ENCODE results near the gene CDC42EP2. TPM values are rescaled to one million over a fixed set of nuclear protein-coding genes. Genes with fewer than 3 reads are reported as not detected.
A peak's percentile ranks its signal among the peaks of the same experiment; 100 is the strongest.

CDC42EP2 gene
- total and polyA plus RNA-seq, 2 experiments from 2014 or later: 32.1 to 37.9 TPM

GRCh38 chr11:65352783-65353182 is 38.1 kb downstream of the CDC42EP2 start:
- Histone ChIP-seq H3K4me2 (ENCODE audit: unreplicated experiment) (no peak overlapping the region), H3K4me1 (ENCODE audit: insufficient read depth) (peaks cover 5% of the 10 kb centered on the region; the same call in 1 of the 2 replicates), H3K79me2 (ENCODE audit: insufficient read depth) (no peaks in the 10 kb centered on the region), H3K27me3 (replicated peaks; ENCODE audit: insufficient read depth) (no peaks in the 10 kb centered on the region), H4K20me1 (ENCODE audit: insufficient read depth) (no peaks in the 10 kb centered on the region), H3F3A (ENCODE audit: insufficient read depth) (peaks cover 34% of the 10 kb centered on the region), H2AFZ (no peak overlapping the region), H3K27ac (no peak overlapping the region), H3K9me3 (ENCODE audit: low read depth) (no peaks in the 10 kb centered on the region), H3K36me3 (ENCODE audit: low read depth) (peaks cover 29% of the 10 kb centered on the region), H3K9ac (no peak overlapping the region), H3K9me2 (ENCODE audit: insufficient read depth) (no peaks in the 10 kb centered on the region), H3K4me3 (no peak overlapping the region)
- TF ChIP-seq EZH2phosphoT487 (IDR thresholded peaks at IDR 0.05; ENCODE audit: insufficient read depth, low read depth) (no peak), EZH2 (IDR thresholded peaks at IDR 0.05; ENCODE audit: insufficient read depth, poor library complexity, severe bottlenecking) (no peak)
- in situ Hi-C loops (cut with MboI): no loop called here
- DNase-seq: peak; percentile 54
- 48 to 52% methylated on average over 3 of the region's 3 CpGs for WGBS, 2 experiments (ENCODE audit: low coverage in 1 of 2, low lambda C conversion rate in 2 of 2, missing lambda C conversion rate in 2 of 2)

GRCh38 chr11:65353376-65353775 is 38.7 kb downstream of the CDC42EP2 start:
- peaks cover 34% of the 10 kb centered on the region for H3F3A ChIP-seq (ENCODE audit: insufficient read depth)
- no peak overlapping the region for H3K4me2 ChIP-seq (ENCODE audit: unreplicated experiment)
- no peaks in the 10 kb centered on the region for H4K20me1 ChIP-seq (ENCODE audit: insufficient read depth)
- peaks cover 5% of the 10 kb centered on the region; the same call in 1 of the 2 replicates for H3K4me1 ChIP-seq (ENCODE audit: insufficient read depth)
- in situ Hi-C loops (cut with MboI): no loop called here
- H3K36me3 ChIP-seq (ENCODE audit: low read depth): peaks cover 24% of the 10 kb centered on the region
- H2AFZ ChIP-seq: no peak overlapping the region
- H3K9me3 ChIP-seq (ENCODE audit: low read depth): no peaks in the 10 kb centered on the region
- H3K9me2 ChIP-seq (ENCODE audit: insufficient read depth): no peaks in the 10 kb centered on the region
- H3K9ac ChIP-seq: peak overlapping the region; percentile 37; the same call in 1 of the 2 replicates
- DNase-seq: no peak
- H3K27ac ChIP-seq: no peak overlapping the region; the same call in 1 of the 2 replicates
- no peaks in the 10 kb centered on the region for H3K27me3 ChIP-seq (replicated peaks; ENCODE audit: insufficient read depth)
- TF ChIP-seq EZH2phosphoT487 (IDR thresholded peaks at IDR 0.05; ENCODE audit: insufficient read depth, low read depth) (no peak), EZH2 (IDR thresholded peaks at IDR 0.05; ENCODE audit: insufficient read depth, poor library complexity, severe bottlenecking) (no peak)
- H3K79me2 ChIP-seq (ENCODE audit: insufficient read depth): no peaks in the 10 kb centered on the region
- 83 to 87% methylated on average over 7 of the region's 7 CpGs for WGBS, 2 experiments (ENCODE audit: low coverage in 1 of 2, low lambda C conversion rate in 2 of 2, missing lambda C conversion rate in 2 of 2)
- no peak overlapping the region for H3K4me3 ChIP-seq

- peak overlapping the region; percentile 20 for H3K27ac ChIP-seq
- no peaks in the 10 kb centered on the region for H3K27me3 ChIP-seq (replicated peaks; ENCODE audit: insufficient read depth)
- no peaks in the 10 kb centered on the region for H4K20me1 ChIP-seq (ENCODE audit: insufficient read depth)
- DNase-seq: no peak
- H3K4me3 ChIP-seq: peak overlapping the region; percentile 78
- TF ChIP-seq EZH2phosphoT487 (IDR thresholded peaks at IDR 0.05; ENCODE audit: insufficient read depth, low read depth) (no peak), EZH2 (IDR thresholded peaks at IDR 0.05; ENCODE audit: insufficient read depth, poor library complexity, severe bottlenecking) (no peak)
- H2AFZ ChIP-seq: 0 out of 2 replicates have a peak overlapping the region, but pooled peaks have one; percentile 50
- H3K9me3 ChIP-seq (ENCODE audit: low read depth): no peaks in the 10 kb centered on the region
- peak overlapping the region; percentile 86 for H3K4me2 ChIP-seq (ENCODE audit: unreplicated experiment)
- H3F3A ChIP-seq (ENCODE audit: insufficient read depth): peaks cover 34% of the 10 kb centered on the region
- in situ Hi-C loops (cut with MboI): no loop called here
- no peaks in the 10 kb centered on the region for H3K9me2 ChIP-seq (ENCODE audit: insufficient read depth)
- H3K9ac ChIP-seq: peak overlapping the region; percentile 37; the same call in 1 of the 2 replicates
- peaks cover 5% of the 10 kb centered on the region; the same call in 1 of the 2 replicates for H3K4me1 ChIP-seq (ENCODE audit: insufficient read depth)
- 13 to 15% methylated on average over 16 of the region's 16 CpGs for WGBS, 2 experiments (ENCODE audit: low coverage in 1 of 2, low lambda C conversion rate in 2 of 2, missing lambda C conversion rate in 2 of 2)
- no peaks in the 10 kb centered on the region for H3K79me2 ChIP-seq (ENCODE audit: insufficient read depth)
- H3K36me3 ChIP-seq (ENCODE audit: low read depth): peaks cover 21% of the 10 kb centered on the region
Observed at GRCh38 chr11:65353900-65354264, 39.2 kb downstream of the CDC42EP2 start.

GRCh38 chr11:65354265-65355012 is 39.8 kb downstream of the CDC42EP2 start, which contains the start of gene TIGD3:
TSS of gene TIGD3 (plus strand) at chr11:65354751. CDS start at chr11:65355809, 1,058 bp downstream.
- H3F3A ChIP-seq (ENCODE audit: insufficient read depth): peaks cover 34% of the 10 kb centered on the region
- H3K36me3 ChIP-seq (ENCODE audit: low read depth): peaks cover 15% of the 10 kb centered on the region; the same call in 1 of the 2 replicates
- H3K27ac ChIP-seq: peak within 1 kb of the TSS; percentile 20
- H3K9me3 ChIP-seq (ENCODE audit: low read depth): no peaks in the 10 kb centered on the region
- peak within 1 kb of the TSS; percentile 78 for H3K4me3 ChIP-seq
- H2AFZ ChIP-seq: peak within 1 kb of the TSS; percentile 88
- 1% methylated on average over 31 to 63 of the region's 79 CpGs for WGBS, 2 experiments (ENCODE audit: low coverage in 1 of 2, low lambda C conversion rate in 2 of 2, missing lambda C conversion rate in 2 of 2)
- peak within 1 kb of the TSS; percentile 37 for H3K9ac ChIP-seq
- H3K9me2 ChIP-seq (ENCODE audit: insufficient read depth): no peaks in the 10 kb centered on the region
- H3K4me2 ChIP-seq (ENCODE audit: unreplicated experiment): peak within 1 kb of the TSS; percentile 98
- no peaks in the 10 kb centered on the region for H4K20me1 ChIP-seq (ENCODE audit: insufficient read depth)
- H3K4me1 ChIP-seq (ENCODE audit: insufficient read depth): peaks cover 5% of the 10 kb centered on the region; the same call in 1 of the 2 replicates
- H3K79me2 ChIP-seq (ENCODE audit: insufficient read depth): no peaks in the 10 kb centered on the region
- in situ Hi-C loops (cut with MboI): no loop called here
- peak; percentile 98 for DNase-seq
- no peaks in the 10 kb centered on the region for H3K27me3 ChIP-seq (replicated peaks; ENCODE audit: insufficient read depth)
- TF ChIP-seq EZH2 (IDR thresholded peaks at IDR 0.05; ENCODE audit: insufficient read depth, poor library complexity, severe bottlenecking) (no peak), EZH2phosphoT487 (IDR thresholded peaks at IDR 0.05; ENCODE audit: insufficient read depth, low read depth) (no peak)
